ENCODE results near the gene ARL5C. TPM values are rescaled to one million over a fixed set of nuclear protein-coding genes. Genes with fewer than 3 reads are reported as not detected.

ARL5C gene
- total and polyA plus RNA-seq, 2 experiments from 2014 or later = not detected

DNA sequence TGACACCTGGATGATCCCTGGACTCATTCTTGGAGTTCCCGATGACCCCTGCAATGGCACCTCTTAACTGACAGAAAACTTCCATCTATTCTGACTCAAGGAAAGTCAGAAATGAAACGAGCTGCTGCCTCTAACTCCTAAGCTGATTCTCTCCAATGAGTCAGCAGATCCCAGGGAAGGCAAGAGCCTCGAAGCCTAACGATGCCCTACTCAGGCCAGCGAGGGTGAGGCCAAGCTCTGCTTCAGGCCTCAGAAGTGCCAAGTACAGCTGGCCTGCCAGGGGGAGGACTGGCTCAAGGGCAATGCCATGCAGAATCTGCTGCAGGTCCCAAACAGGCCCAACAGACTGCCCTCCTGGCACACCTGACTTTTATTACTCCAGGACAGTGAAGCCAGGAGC lies 50.8 kb downstream of the ARL5C start:
- in situ Hi-C loops (cut with MboI) = no loop called here
- H3K4me1 ChIP-seq (ENCODE audit: insufficient read depth) = peaks cover 13% of the 10 kb centered on the region
- H3K79me2 ChIP-seq (ENCODE audit: insufficient read depth) = no peaks in the 10 kb centered on the region
- H3K27me3 ChIP-seq (replicated peaks; ENCODE audit: insufficient read depth) = no peaks in the 10 kb centered on the region
- no peaks in the 10 kb centered on the region for H3K36me3 ChIP-seq (ENCODE audit: low read depth)
- no peaks in the 10 kb centered on the region for H3K9me3 ChIP-seq (ENCODE audit: low read depth)
- peak; percentile 87 for DNase-seq
- H2AFZ ChIP-seq = peak overlapping the region; percentile 83
- no peaks in the 10 kb centered on the region for H4K20me1 ChIP-seq (ENCODE audit: insufficient read depth)
- H3K4me2 ChIP-seq (ENCODE audit: unreplicated experiment) = peak overlapping the region; percentile 73
- TF ChIP-seq EZH2 (IDR thresholded peaks at IDR 0.05; ENCODE audit: insufficient read depth, poor library complexity, severe bottlenecking) (no peak), EZH2phosphoT487 (IDR thresholded peaks at IDR 0.05; ENCODE audit: insufficient read depth, low read depth) (no peak)
- H3K27ac ChIP-seq = peak overlapping the region; percentile 88
- H3F3A ChIP-seq (ENCODE audit: insufficient read depth) = peaks cover 22% of the 10 kb centered on the region
- 1 to 9% methylated on average over 5 of the region's 5 CpGs for WGBS, 2 experiments (ENCODE audit: low coverage in 1 of 2, low lambda C conversion rate in 2 of 2, missing lambda C conversion rate in 2 of 2)
- H3K9me2 ChIP-seq (ENCODE audit: insufficient read depth) = no peaks in the 10 kb centered on the region
- peak overlapping the region; percentile 47 for H3K4me3 ChIP-seq
- peak overlapping the region; percentile 73 for H3K9ac ChIP-seq

DNA sequence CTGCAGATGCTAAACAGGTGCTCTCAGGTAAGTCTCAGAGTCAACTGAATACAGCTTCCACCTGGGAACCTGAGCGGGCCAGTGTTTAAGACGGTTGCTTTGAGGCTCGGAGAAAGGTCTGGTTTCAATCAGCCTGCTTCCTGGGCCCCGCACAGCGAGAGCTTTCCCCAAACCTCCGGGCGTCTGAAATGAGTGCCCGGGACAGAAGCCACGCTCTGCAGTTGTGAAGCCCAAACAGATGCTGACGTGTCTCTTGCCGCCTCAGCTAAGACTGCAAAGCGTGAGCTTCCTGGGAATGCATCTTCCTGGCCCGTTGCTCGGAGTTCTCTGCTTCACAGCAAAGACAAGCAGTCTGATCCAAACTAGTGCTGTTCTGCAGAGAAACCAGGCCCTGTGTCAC lies 51.2 kb downstream of the ARL5C start:
- 4 to 5% methylated on average over 14 of the region's 14 CpGs for WGBS, 2 experiments (ENCODE audit: low coverage in 1 of 2, low lambda C conversion rate in 2 of 2, missing lambda C conversion rate in 2 of 2)
- H3K27ac ChIP-seq = peak overlapping the region; percentile 88
- H4K20me1 ChIP-seq (ENCODE audit: insufficient read depth) = no peaks in the 10 kb centered on the region
- DNase-seq = peak; percentile 85
- peak overlapping the region; percentile 47 for H3K4me3 ChIP-seq
- peaks cover 22% of the 10 kb centered on the region for H3F3A ChIP-seq (ENCODE audit: insufficient read depth)
- H3K9me3 ChIP-seq (ENCODE audit: low read depth) = no peaks in the 10 kb centered on the region
- H3K4me1 ChIP-seq (ENCODE audit: insufficient read depth) = peaks cover 13% of the 10 kb centered on the region
- H3K36me3 ChIP-seq (ENCODE audit: low read depth) = no peaks in the 10 kb centered on the region
- no peaks in the 10 kb centered on the region for H3K27me3 ChIP-seq (replicated peaks; ENCODE audit: insufficient read depth)
- no peaks in the 10 kb centered on the region for H3K79me2 ChIP-seq (ENCODE audit: insufficient read depth)
- H3K4me2 ChIP-seq (ENCODE audit: unreplicated experiment) = peak overlapping the region; percentile 73
- no peaks in the 10 kb centered on the region for H3K9me2 ChIP-seq (ENCODE audit: insufficient read depth)
- peak overlapping the region; percentile 73 for H3K9ac ChIP-seq
- in situ Hi-C loops (cut with MboI) = no loop called here
- TF ChIP-seq EZH2 (IDR thresholded peaks at IDR 0.05; ENCODE audit: insufficient read depth, poor library complexity, severe bottlenecking) = no peak
- TF ChIP-seq EZH2phosphoT487 (IDR thresholded peaks at IDR 0.05; ENCODE audit: insufficient read depth, low read depth) = no peak
- peak overlapping the region; percentile 83 for H2AFZ ChIP-seq

DNA sequence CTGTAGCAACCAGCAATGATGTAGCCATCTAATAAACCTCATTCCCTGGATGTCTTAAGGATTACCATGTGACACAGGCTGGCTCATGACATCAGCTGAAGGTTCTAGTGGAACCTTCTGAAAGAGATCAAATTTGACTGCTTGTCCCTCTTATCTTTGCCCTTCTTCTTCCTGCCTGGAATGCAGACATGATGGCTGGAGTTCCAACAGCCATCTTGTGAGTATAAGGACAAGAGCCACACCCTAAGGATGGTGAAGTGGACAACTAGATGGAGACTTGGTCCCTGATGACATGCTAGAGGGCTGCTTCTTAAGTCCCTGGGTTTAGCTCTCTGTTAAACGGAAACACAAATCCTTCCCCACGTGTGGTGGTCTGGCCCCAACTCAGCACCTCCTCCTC lies 52.1 kb downstream of the ARL5C start:
- no peaks in the 10 kb centered on the region for H3K27me3 ChIP-seq (replicated peaks; ENCODE audit: insufficient read depth)
- no peak overlapping the region for H3K4me3 ChIP-seq
- no peaks in the 10 kb centered on the region for H3K9me2 ChIP-seq (ENCODE audit: insufficient read depth)
- H3K9ac ChIP-seq = no peak overlapping the region
- peaks cover 22% of the 10 kb centered on the region for H3F3A ChIP-seq (ENCODE audit: insufficient read depth)
- in situ Hi-C loops (cut with MboI) = no loop called here
- no peak overlapping the region for H3K4me2 ChIP-seq (ENCODE audit: unreplicated experiment)
- H2AFZ ChIP-seq = no peak overlapping the region
- no peaks in the 10 kb centered on the region for H3K79me2 ChIP-seq (ENCODE audit: insufficient read depth)
- H4K20me1 ChIP-seq (ENCODE audit: insufficient read depth) = no peaks in the 10 kb centered on the region
- H3K27ac ChIP-seq = no peak overlapping the region
- 100% methylated on average over 2 of the region's 2 CpGs for WGBS, 2 experiments (ENCODE audit: low coverage in 1 of 2, low lambda C conversion rate in 2 of 2, missing lambda C conversion rate in 2 of 2)
- DNase-seq = no peak
- H3K4me1 ChIP-seq (ENCODE audit: insufficient read depth) = peaks cover 13% of the 10 kb centered on the region
- H3K9me3 ChIP-seq (ENCODE audit: low read depth) = no peaks in the 10 kb centered on the region
- TF ChIP-seq EZH2 (IDR thresholded peaks at IDR 0.05; ENCODE audit: insufficient read depth, poor library complexity, severe bottlenecking) (no peak), EZH2phosphoT487 (IDR thresholded peaks at IDR 0.05; ENCODE audit: insufficient read depth, low read depth) (no peak)
- no peaks in the 10 kb centered on the region for H3K36me3 ChIP-seq (ENCODE audit: low read depth)

DNA sequence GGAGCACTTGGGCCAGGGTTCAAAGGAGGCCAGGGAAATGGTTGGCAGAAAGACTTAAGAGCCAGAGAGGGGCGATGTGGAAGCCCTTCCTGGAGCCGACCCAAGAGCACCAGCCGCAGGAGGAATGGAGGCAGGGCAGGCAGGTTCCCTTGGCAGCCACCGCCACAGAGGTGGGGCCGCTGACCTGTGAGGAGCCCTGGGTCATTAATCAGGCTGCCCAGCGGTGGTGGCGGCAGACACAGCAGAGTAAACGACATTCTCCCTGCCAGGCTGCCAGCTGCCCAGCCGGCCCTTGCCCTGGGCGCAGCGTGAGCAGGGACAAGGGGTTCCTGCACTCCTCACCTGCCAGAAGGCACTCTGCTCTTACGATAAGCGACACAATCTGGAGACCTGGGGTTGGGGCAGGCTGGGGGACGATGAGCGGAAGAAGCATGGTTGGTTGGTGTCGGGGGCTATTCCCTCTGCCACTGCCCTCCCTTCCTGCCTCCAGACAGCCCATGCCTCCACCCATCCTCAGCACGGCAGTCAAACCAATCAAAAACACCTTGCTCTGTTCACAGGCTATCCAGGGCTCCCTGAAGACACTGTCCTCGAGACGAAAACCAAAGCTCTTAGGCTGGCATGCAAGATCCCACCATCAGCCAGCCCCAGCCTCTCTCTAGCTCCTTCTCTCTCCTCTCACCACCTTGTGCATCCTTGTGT lies 55.4 kb downstream of the ARL5C start:
- Histone ChIP-seq H3K9ac (no peak overlapping the region), H3K36me3 (ENCODE audit: low read depth) (no peaks in the 10 kb centered on the region), H3K27ac (no peak overlapping the region), H3F3A (ENCODE audit: insufficient read depth) (peaks cover 16% of the 10 kb centered on the region), H4K20me1 (ENCODE audit: insufficient read depth) (no peaks in the 10 kb centered on the region), H3K9me3 (ENCODE audit: low read depth) (no peaks in the 10 kb centered on the region), H3K4me1 (ENCODE audit: insufficient read depth) (peaks cover 13% of the 10 kb centered on the region), H3K79me2 (ENCODE audit: insufficient read depth) (no peaks in the 10 kb centered on the region), H3K4me2 (ENCODE audit: unreplicated experiment) (no peak overlapping the region), H3K4me3 (no peak overlapping the region), H3K9me2 (ENCODE audit: insufficient read depth) (no peaks in the 10 kb centered on the region), H3K27me3 (replicated peaks; ENCODE audit: insufficient read depth) (peaks cover 13% of the 10 kb centered on the region; the same call in 1 of the 2 replicates), H2AFZ (no peak overlapping the region)
- in situ Hi-C loops (cut with MboI) = no loop called here
- no peak for DNase-seq
- 78 to 82% methylated on average over 16 to 19 of the region's 19 CpGs for WGBS, 2 experiments (ENCODE audit: low coverage in 1 of 2, low lambda C conversion rate in 2 of 2, missing lambda C conversion rate in 2 of 2)
- TF ChIP-seq EZH2phosphoT487 (IDR thresholded peaks at IDR 0.05; ENCODE audit: insufficient read depth, low read depth) = no peak
- TF ChIP-seq EZH2 (IDR thresholded peaks at IDR 0.05; ENCODE audit: insufficient read depth, poor library complexity, severe bottlenecking) = no peak
